ENCODE measurements around the gene ANAPC10. TPM values are rescaled to one million over a fixed set of nuclear protein-coding genes. Genes with fewer than 3 reads are reported as not detected.

Gene ANAPC10, protein sequence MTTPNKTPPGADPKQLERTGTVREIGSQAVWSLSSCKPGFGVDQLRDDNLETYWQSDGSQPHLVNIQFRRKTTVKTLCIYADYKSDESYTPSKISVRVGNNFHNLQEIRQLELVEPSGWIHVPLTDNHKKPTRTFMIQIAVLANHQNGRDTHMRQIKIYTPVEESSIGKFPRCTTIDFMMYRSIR
- total RNA-seq: 24.0 and 24.5 TPM in 2 replicates

DNA sequence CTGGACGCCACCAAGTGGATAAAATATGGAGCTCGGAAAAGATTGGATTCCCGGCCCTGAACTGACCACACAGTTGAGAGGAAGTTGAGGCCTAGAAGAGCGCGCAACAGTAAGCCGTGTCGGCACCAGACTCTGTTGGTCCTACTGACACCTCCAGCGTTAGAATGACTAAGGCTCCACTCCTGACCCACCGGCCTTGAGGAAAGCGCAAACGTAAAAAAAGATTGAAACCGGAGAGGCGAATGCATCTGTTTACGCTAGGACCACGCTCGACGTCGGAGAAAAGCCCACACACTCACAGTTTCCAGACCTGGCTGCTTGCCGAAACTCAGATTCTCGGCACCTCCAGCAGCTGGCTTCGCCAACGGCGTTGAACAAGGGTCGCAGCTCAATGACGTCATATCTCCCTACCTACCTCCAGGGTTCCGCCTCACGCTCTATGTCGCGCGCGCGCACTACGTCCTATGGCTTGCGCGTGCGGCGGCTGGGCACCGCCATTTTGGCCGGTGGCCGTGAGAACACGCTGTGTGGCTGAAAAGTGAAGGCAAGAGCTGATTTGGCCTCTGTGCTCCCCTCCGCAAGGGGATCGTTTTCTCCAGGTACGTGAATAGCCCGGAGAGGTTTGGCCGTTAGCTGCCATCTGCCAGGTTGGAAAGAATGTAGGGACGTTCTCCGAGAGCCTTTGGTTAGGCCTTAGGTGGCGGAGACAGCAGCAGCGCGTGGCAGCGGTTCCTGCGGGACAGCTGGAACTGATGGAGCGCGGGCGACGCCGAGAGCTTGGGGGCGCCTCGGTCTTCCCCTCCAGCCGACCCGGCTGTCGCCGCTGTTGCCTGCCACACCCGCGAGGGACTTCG, at the start of gene ANAPC10, which contains the start of gene ABCE1:
Gene ANAPC10, minus strand, starts transcription at position 376 of the 854 bp plus-strand sequence. CDS start 2,097 bp downstream, outside the sequence.
Gene ABCE1, plus strand, starts transcription at position 491 of the 854 bp plus-strand sequence. CDS start 6,102 bp downstream, outside the sequence.

Other genes with a start within 250 kb of the ANAPC10 start
- 136 and 162 TPM in 2 replicates for gene ABCE1, start 115 bp upstream of the ANAPC10 start, total RNA-seq
- 23.6 and 31.1 TPM in 2 replicates for gene OTUD4, start 82.4 kb upstream of the ANAPC10 start, total RNA-seq

Measured in mammary microvascular endothelial cell (primary cell).